Activated CD4-positive, alpha-beta T cell treated with anti-CD3 and anti-CD28 coated beads, Interleukin-2, amount 50 U/mL, for 1 hour (primary cell): ENCODE data around the gene ITGB1BP1.
"Not testable (repeated sequence)": the region's sequence is repeated elsewhere in the genome, so short reads cannot be mapped to it uniquely, and the experiment has no call there.

Experiments used
- DNase-seq: peaks from one replicate; pipeline ENCODE4 v3.0.0-alpha.2; 2020

The ITGB1BP1 gene

DNA sequence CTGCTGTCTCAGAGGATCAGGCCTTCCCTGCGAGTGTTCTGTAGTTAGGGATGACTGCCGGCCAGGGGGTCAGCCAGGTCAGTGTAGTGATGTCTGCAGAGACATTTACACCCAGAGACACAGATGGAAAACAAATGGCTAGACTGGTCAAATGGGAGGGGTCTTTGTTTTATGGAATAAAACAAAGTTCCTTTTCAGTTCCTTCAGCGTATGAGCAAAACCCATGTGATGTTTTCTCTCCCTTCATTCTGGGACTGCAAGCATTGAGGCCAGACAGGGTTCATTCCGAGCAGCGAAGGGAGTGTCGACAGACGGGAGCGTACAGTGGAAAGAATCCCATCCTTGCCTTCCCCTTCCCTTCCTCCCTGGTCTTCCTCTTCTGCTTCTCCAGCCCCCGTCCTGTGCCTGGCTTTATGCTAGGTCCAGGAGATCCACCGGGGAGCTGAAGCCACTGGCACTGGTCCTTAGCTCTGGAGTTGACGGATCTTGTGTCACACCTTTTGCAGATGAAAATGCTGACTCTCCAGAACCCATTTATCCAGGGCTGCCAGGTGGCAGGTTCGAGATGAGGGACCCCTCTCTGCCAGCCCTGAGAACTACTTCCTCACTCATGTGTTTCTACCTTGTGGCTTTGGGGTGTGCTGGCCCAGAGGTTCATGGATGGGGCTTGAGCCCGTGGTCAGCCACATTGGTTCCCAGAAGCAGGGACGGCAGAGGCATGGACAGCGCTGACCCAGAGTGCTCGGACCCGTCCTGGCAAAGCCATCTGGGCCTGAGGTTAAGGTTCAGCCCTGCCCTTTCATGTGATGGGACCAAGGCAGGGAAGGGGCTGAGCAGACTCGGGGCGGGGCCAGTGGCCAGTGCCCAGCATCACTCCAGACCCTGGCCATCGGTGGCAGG is 24.2 kb downstream of the ITGB1BP1 start:
- DNase-seq: no peak

DNA sequence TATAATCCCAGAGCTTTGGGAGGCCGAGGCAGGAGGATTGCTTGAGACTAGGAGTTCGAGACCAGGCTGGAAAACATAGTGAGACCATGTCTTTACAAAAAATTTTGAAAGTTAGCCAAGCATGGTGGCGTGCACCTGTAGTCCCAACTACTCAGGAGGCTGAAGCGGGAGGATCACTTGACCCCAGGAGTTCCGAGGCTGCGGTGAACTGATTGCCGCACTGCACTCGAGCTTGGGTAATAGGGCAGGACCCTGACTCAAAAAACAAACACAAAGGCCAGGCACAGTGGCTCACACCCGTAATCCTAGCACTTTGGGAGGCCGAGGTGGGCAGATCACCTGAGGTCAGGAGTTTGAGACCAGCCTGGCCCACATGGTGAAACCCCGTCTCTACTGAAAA is 25.1 kb downstream of the ITGB1BP1 start:
- DNase-seq: not testable (repeated sequence)

DNA sequence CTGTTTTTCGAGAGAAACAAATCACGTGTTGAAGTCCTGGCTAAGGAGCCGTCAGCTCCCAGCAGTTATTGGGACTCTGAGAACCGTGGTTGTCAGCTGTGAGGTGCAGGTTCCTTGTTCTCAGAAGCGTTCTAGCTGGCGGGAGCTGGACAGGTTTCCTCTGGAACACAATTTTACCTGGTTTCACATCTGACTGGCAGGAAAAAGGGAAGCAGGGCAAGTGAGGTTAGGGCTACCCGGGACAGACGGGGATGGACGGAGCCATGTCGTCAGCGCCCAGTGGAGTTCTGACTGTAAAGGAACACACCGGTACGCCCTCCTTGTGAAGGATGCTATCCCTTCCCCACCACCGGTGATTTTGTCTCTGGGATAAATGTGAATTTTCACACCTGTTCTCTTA is 26.1 kb downstream of the ITGB1BP1 start:
- no peak for DNase-seq

DNA sequence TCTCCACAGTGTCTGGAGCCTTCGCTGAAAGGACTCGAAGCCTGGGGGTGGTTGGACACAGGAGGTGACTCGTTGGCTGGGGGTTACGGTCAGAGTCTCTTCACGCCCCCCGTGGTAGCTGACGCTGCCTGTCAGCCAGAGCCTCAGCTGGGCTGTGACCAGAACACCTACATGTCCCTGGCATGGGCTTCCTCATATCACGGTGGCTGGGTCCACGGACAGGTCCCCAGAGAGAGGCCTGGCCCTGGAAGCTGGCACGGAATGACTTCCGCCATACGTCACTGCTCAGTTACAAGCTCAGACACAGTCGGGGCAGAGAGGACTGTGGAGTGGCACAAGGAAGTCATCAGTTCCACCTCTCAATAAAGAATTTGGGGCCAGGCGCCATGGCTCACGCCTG is 28.5 kb downstream of the ITGB1BP1 start:
- no peak for DNase-seq

DNA sequence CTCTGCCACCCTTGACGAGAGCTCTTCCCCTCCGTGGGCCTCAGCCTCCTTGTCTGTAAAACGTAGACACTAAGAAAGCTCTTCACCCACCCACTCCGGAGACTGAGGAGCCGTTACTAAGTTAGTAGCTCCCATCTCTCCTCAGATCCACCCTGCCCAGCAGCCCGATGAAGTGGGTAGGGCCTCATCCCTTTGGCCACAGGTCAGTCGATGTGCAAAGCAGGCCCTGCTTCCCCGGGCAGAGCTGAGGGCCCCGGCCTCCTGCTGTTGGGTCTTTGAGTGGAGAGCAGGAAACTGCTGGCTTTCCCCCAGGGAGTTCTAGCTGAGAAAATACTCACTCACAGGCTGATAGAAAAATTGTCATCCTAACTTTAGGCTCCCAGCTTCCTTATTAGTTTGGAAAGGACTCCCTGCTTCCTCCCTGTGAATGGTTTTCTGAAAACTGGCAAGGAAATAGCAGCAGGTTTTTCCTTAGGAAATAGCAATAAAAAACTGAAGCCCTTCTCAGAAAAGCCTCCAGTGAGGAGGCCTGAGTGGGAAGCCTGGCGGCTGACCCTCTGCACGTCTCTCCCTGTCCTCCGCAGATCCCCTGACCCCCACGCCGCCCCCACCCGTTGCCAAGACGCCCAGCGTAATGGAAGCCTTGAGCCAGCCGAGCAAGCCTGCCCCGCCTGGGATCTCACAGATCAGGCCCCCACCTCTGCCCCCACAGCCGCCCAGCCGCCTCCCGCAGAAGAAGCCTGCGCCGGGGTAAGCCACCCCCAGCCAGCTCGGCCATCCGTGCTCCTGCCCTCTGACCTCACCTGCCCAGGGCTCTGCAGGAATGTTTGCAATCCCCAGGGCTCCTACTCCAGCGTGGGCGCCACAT is 30.2 kb downstream of the ITGB1BP1 start:
- no peak for DNase-seq

DNA sequence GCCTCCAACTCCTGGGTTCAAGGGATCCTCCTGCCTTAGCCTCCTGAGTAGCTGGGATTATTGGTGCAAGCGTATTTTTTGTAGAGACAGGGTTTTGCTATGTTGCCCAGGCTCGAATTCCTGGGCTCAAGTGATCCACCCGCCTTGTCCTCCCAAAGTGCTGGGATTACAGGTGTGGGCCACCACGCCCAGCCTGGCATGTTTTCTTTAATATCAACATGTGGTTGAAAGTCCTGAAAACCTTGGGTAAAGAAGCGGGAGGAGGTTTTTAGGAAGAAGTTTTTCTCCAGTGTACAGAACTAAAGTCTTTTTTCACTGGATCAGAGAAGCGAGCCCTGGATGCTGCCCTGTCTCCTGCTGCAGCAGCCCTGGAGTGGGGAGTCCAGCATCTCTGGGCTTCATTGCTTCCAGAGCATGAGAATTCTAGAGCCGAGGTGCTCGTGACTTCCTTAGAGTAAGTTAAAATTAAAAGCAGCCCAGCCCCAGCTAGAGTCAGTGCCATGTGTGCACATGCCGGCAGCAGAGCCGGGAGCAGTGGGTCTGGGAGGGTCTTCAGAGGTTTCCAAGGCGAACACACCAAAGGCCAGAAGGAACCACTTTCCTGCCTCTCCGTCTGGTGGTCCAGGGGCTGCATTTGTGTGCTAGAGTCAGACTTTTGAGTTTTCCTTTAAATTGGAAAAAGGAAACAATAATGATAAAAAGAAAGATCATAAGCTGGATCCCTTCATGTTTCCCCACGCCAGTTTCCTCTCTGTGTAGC is 31.2 kb downstream of the ITGB1BP1 start:
- no peak for DNase-seq

DNA sequence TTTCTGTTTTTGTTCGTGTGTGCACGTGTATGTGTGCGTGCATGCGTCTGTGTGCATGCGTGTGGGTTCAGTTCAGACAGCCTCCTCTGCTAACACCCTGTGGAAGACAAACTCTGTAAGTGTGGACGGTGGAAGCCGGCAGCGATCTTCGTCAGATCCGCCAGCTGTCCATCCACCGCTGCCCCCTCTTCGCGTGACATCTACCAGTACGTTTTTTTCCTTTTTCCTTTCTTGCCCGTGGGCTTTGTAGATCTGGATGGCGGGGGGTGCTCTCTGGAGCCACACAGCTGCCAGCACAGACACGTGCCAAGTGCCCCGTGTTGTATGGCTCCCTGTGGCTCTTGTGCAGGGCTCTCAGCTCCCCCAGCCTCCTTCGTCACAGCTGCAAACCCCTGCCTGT is 32.3 kb downstream of the ITGB1BP1 start:
- DNase-seq: no peak

DNA sequence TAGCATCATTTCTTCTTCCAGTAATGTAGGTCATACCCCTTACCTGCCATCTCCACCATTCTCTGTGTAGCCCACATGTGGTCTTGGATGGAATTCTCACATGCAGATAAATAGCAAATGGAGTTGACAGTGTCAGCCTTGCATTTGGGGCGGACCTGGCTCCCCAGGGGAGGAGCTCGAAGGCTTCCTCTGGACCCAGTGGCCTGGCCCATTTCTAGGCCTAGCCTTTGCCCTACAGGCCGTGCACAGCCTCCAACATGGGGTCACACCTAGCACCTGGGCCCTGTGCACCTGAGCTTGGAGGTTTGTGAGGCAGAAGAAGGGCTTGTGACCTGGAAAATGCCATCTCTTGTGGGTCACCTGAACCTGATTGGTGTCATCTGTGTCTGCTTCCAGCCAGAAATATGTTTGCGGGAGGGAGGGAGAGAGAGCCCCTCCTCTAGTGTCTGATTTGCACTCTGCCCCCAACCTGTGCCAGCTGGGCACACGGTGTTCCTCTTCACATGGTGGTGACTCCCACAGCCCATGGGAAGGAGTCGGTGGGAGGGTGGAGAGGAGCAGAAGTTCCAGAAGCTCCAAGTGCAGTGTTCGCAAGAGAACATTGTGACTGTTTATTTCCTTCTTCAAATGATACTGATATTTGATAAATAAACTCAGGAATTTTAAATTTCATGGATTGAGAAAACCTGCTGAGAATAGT is 33.0 kb downstream of the ITGB1BP1 start:
- no peak for DNase-seq

DNA sequence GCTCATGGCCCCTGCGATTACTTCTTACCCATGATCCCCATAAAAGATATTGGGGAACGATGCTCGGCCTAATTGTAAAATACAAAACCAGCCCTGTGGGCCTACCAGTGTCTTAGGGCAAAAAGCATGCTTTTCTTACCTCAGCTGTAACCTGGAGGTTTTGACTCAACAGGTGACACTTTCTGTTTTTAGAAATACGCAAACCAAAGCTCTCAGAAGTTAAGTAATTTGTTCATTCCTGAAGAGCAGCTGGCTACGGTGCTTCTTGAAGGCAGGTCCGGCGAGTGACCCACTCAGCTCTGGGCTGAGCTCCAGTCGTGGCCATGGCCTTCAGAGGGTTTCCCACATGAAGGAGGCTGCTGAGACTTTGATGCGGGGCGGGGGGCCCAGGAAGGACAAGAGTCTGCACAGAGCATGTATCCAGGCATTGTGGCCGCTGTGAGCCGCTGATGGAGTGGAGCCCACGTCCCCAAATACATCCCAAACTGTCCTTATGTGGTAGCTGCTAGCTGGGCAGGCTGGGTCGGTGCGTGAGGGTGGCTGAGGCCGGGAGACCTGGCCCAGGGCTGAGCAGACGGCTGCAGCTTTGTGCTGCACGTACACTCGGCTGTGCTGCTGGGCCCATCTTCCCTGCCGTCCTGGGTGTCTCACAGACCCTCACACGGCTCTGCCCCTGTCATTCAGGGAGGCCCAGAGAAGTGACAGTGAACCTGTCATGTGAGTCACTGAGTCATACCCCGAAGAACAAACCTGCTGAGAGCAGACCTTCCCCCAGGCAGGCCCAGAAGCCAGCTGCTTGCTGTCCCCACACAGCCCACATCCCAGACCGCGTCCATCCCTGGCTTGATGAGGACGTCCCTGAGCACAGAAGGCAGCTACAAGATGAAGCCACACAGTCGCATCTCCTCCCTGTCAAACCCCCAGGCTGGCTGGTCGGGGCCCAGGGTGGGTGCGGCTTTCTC is 34.1 kb downstream of the ITGB1BP1 start:
- DNase-seq: no peak

DNA sequence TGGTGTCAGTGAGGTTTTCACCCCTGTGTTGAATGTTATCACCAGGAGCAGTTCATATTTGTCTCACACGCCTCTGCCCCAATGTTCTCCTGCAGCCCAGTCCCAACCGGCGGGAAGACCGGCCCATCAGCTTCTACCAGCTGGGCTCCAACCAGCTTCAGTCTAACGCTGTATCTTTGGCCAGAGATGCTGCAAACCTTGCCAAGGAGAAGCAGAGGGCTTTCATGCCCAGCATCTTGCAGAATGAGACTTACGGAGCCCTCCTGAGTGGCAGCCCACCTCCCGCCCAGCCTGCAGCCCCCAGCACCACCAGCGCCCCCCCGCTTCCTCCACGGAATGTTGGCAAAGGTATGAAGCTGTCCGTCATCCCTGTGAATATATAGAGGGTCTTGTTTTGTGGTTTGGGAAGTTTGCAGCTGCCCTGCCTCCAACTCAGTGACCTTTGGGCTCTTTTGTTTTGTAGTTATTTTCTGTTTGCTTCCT is 35.1 kb downstream of the ITGB1BP1 start:
- no peak for DNase-seq

DNA sequence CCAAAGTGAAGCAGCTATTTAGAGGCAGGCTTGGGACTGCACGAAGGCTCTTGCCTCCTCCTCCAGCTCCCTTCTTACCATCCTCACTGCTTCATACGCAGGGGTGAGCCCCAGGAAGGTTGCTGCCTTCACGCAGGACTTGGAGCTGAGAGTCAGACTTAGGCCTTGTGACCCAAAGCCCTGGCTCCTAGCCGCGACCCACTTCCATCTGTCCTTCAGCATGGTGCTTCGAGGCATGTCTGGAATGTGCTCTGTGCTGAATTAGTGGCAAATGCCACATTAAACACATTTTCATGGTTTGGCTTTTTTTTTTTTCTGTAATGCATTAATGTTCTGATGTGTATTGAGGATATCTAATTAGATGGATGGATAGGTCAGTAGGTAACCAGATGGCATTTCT is 37.5 kb downstream of the ITGB1BP1 start:
- DNase-seq: no peak

DNA sequence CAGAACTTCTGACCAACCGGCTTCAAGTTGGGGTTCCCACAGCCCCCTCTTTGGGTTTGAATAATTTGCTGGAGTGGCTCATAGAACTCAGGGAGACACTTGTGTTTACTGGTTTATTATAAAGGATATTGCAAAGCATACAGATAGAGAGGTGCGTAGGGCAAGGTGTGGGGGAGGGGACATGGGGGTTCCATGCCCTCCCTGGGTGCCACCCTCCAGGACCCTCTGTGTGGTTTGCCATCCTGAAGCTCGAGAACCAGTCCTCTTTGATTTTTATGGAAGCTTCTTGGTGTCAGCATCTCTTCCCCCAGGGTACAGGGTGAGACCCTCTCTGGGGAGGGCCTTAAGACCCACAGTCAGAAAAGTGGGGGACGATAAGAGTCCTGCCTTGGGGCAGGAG is 38.8 kb downstream of the ITGB1BP1 start:
- DNase-seq: no peak

DNA sequence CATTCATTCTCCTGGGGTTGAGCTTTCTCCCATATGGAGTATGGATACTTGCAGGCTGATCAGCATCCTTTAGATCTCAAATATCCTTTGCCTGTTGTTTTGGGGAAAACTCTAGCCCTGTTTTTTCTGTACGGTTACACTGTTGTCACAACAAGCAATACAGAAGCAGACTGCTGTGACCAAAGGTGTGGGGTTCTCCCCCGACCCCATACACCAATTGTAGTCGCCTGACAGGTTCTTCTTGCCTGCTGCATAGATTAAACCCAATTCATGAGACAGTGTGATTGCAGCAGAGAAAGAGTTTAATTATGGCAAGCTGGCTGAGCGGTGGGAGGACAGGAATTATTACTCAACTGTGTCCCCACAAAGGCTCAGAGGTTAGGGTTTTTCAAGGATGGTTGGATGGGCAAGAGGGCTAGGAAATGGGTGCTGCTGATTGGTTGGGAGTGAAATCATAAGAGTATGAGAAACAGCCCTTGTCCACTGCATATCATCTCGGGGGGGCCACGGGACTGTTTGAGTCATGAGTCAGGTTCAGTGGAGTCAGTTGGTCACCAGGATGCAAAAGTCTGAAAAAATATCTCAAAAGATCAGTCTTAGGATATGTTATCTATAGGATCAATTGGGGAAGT is 40.6 kb downstream of the ITGB1BP1 start:
- no peak for DNase-seq

DNA sequence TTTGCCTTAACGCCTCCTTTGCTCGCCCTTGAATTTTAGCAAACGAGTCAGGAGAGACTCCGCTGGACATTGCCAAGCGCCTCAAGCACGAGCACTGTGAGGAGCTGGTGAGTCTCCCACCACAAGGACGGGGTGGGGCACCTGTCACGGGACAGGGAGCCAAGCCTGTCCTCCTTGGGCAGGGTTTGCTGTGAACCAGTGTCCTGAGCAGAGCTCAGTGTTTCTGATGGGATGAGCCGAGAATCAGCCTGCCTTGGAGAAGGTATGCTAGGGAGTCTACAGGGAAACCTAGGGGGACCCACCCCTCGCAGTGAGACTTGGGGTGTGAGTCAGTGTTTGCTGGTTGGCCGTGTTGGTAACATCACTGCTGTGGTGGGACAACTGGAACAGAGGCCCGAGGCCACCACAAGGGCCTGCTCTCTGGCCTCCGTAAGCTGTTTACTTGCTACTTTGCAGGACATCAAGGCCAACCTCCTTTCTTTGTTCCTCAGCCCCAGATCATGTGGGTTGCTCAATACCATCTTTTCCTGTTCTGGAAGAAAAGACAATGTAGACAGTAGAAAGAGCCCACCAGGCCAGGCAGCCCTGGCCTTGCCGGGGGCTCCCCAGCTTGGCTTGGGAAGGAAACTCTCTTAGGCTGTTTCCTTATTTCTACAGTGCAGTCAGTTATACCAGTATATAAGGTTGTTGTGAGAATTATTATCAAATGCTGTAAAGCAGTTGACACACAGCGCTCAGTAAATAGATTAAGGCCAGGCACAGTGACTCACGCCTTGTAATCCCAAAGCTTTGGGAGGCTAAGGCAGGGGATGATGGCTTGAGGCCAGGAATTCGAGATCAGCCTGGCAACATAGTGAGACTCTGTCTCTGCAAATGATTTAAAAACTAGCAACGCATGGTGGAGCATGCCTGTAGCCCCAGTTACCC is 42.4 kb downstream of the ITGB1BP1 start:
- DNase-seq: no peak

DNA sequence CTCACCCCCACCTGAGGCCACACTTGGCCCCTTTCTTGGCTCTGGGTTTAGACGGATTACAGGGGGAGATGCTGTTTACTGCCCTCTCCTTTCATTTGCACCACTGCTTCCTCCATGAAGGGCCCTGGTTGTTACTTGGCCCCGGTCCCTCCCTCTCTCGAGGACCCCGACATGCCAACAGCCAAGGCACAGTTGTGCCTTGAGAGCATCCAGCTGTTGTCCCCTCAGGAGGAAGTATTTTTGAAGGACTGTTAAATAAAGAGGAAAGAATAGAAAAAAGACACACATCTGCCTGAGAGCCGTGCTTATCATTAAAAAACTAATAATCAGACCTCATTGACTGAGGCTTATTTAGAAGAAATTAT is 44.0 kb downstream of the ITGB1BP1 start:
- DNase-seq: no peak

DNA sequence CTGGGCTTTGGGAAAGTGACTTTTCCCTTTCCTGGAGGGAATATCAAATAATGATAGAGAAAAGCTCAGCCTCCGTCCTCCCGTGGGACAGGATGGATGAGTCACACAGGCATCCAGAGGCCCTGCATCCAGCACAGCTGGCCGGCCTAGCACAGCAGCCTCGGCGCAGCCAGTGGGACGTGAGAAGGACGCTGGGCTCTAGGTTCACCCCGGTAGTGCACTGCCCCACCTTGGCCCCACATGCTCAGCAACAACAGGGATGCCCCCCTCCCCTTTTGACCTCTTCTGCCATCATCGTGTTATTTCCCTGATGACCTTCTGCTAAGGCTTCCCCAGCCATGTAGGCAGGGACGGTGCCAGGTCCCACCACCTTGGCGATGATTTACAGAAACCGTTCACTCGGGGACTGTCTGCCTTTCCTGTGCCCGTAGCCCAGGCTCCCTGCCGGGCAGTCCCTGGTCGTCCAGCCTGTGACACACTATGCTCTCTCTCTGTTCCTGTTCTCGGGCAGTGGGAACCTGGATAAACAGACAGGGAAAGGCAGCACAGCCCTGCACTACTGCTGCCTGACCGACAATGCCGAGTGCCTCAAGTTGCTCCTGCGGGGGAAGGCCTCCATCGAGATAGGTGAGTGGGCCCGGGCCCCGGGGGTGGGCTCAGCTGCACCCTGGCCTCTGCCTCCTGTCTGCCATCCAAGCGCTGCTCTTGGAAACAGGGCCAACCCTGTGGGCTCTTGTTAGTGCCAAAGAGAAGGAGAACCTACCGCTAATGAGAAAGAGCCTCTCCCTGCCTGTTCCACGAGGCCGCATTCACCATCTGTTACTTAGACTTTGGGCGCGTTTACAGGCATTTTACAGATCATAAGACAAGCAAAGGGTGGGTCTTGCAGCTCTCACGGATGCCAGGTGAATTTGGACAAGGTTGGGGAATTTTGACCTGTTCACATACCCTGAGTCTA is 44.6 kb downstream of the ITGB1BP1 start:
- no peak for DNase-seq

DNA sequence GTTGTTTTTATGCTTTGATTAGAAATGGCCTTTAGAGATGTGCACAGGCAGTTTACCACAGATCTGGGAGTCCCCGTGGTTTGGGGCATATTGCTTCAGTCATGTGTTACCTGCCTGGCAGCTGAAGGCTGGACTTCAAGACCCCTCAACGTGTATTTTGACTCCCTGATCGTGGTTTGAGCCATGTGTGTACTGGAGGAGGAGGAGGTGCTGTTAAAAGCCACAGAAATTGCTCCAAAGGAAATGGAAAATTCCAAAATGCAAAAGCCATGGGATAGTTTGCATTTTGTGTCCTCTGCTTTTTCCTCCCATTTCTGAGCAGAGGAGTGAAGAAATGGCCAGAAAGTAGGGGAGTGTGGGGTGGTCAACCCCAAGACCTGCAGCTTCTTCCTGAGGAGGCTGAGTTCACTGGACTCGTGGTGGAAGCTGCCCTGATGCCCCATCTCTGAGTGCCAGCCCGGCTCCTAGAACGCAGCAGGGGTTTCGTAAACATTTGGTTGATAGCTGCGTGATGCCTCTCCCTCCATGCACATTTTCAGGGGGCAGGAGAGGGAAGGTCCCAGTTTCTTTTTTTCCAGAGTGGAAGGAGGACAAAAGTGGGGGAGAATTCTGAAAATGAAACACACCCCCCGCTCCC is 45.7 kb downstream of the ITGB1BP1 start:
- no peak for DNase-seq
